HEK293 (cell line): ENCODE measurements around the gene MCF2L.
"Not testable (repeated sequence)": the region's sequence is repeated elsewhere in the genome, so short reads cannot be mapped to it uniquely, and the experiment has no call there.

ENCODE experiments used
- CTCF ChIA-PET: fragments of 350-600 bp; formaldehyde crosslinking; extraction: SDS; loops from one replicate; lab custom pipeline; 2021; ENCODE audit warnings: antibody characterized with exemption; lab: Yijun Ruan, JAX
- POLR2A ChIA-PET: fragments of 300-600 bp; formaldehyde crosslinking; extraction: SDS; loops from one replicate; lab custom pipeline; 2020; ENCODE audit warnings: antibody characterized with exemption, inconsistent platforms; lab: Yijun Ruan, JAX
- H3K27ac ChIP-seq: fragments of 200-500 bp; sonication (Bioruptor generic); 2 replicates; pipeline ENCODE4 v1.5.1; 2014; ENCODE audit warnings: low read depth, low read length, control low read depth, inconsistent platforms; ENCODE audit errors: extremely low read depth
- H3K36me3 ChIP-seq, 2 experiments: fragments of 200-500 bp in 1 of 2; sonication (Bioruptor generic) in 1 of 2; 1 replicate in 1 of 2; 2 replicates in 1 of 2; pipeline ENCODE4 v1.5.1; 2014 to 2017; ENCODE audit warnings: inconsistent platforms in 2 of 2, low read length in 2 of 2; ENCODE audit not compliant: control insufficient read depth in 2 of 2, insufficient read depth in 1 of 2
- H3K4me1 ChIP-seq: fragments of 200-500 bp; sonication (Bioruptor generic); 2 replicates; pipeline ENCODE4 v1.5.1; 2014; ENCODE audit warnings: mild to moderate bottlenecking, low read length, inconsistent platforms; ENCODE audit not compliant: control insufficient read depth, insufficient read depth
- H3K4me3 ChIP-seq: 2 replicates; pipeline ENCODE4 v1.5.1; 2011; ENCODE audit warnings: low read depth, mild to moderate bottlenecking, control low read depth, low read length, moderate library complexity
- H3K9me3 ChIP-seq: fragments of 200-500 bp; sonication (Bioruptor generic); 2 replicates; pipeline ENCODE4 v1.5.1; 2014; ENCODE audit warnings: low read depth, low read length, inconsistent platforms; ENCODE audit not compliant: control insufficient read depth, insufficient read depth
- GLIS1 ChIP-seq: fragments of 450-650 bp; formaldehyde crosslinking; IDR thresholded peaks from 2 replicates; pipeline ENCODE4 v1.5.1; 2016; ENCODE audit warnings: missing biosample characterization, missing genetic modification characterization
- OVOL3 ChIP-seq: fragments of 450-650 bp; formaldehyde crosslinking; IDR thresholded peaks from 2 replicates; pipeline ENCODE4 v1.5.1; 2016; ENCODE audit warnings: missing biosample characterization, missing genetic modification characterization
- PRDM1 ChIP-seq: fragments of 450-650 bp; formaldehyde crosslinking; IDR thresholded peaks from 2 replicates; pipeline ENCODE4; 2016; ENCODE audit warnings: missing biosample characterization, missing genetic modification characterization
- ZNF112 ChIP-seq: fragments of 450-650 bp; formaldehyde crosslinking; IDR thresholded peaks from 2 replicates; pipeline ENCODE4 v1.5.0; 2017; ENCODE audit warnings: missing biosample characterization, missing genetic modification characterization
- ZNF16 ChIP-seq: fragments of 450-650 bp; formaldehyde crosslinking; IDR thresholded peaks from 2 replicates; pipeline ENCODE4 v1.5.1; 2016; ENCODE audit warnings: low read depth, missing biosample characterization, missing genetic modification characterization
- ZNF174 ChIP-seq: fragments of 450-650 bp; formaldehyde crosslinking; IDR thresholded peaks from 2 replicates; pipeline ENCODE4 v1.5.0; 2017; ENCODE audit warnings: missing biosample characterization, mild to moderate bottlenecking, missing genetic modification characterization
- ZNF2 ChIP-seq: fragments of 450-650 bp; formaldehyde crosslinking; IDR thresholded peaks from 2 replicates; pipeline ENCODE4 v1.5.1; 2016; ENCODE audit warnings: missing biosample characterization, missing genetic modification characterization
- ZNF239 ChIP-seq: fragments of 450-650 bp; formaldehyde crosslinking; IDR thresholded peaks from 2 replicates; pipeline ENCODE4 v1.5.1; 2016; ENCODE audit warnings: missing biosample characterization, missing genetic modification characterization
- ZNF266 ChIP-seq: fragments of 450-650 bp; formaldehyde crosslinking; IDR thresholded peaks from 2 replicates; pipeline ENCODE4 v1.5.1; 2016; ENCODE audit warnings: missing biosample characterization, missing genetic modification characterization, low read depth
- ZNF311 ChIP-seq: fragments of 450-650 bp; formaldehyde crosslinking; IDR thresholded peaks from 2 replicates; pipeline ENCODE4 v1.5.1; 2017; ENCODE audit warnings: missing biosample characterization, missing genetic modification characterization, borderline replicate concordance
- ZNF555 ChIP-seq: fragments of 450-650 bp; formaldehyde crosslinking; conservative IDR thresholded peaks from 2 replicates; pipeline ENCODE4 v1.5.1; 2017; ENCODE audit warnings: missing biosample characterization, mild to moderate bottlenecking, missing genetic modification characterization, inconsistent platforms
- ZNF610 ChIP-seq: fragments of 450-650 bp; formaldehyde crosslinking; IDR thresholded peaks from 2 replicates; pipeline ENCODE4 v1.5.1; 2016; ENCODE audit warnings: missing biosample characterization, missing genetic modification characterization, borderline replicate concordance
- ZNF670 ChIP-seq: fragments of 450-650 bp; formaldehyde crosslinking; IDR thresholded peaks from 2 replicates; pipeline ENCODE4 v1.5.1; 2016; ENCODE audit warnings: missing biosample characterization, missing genetic modification characterization, low read depth
- TF ChIP-seq, protein P1 (sequence below): fragments of 450-650 bp; formaldehyde crosslinking; IDR thresholded peaks from 2 replicates; pipeline ENCODE4 v1.5.1; 2016; ENCODE audit warnings: missing biosample characterization, missing genetic modification characterization, low read depth
- TF ChIP-seq, protein P2 (sequence below): fragments of 450-650 bp; formaldehyde crosslinking; IDR thresholded peaks from 2 replicates; pipeline ENCODE4 v1.5.1; 2016; ENCODE audit warnings: missing biosample characterization, missing genetic modification characterization, low read depth
- TF ChIP-seq, protein P3 (sequence below): fragments of 450-650 bp; formaldehyde crosslinking; IDR thresholded peaks from 2 replicates; pipeline ENCODE4 v1.5.1; 2016; ENCODE audit warnings: missing biosample characterization, missing genetic modification characterization
- TF ChIP-seq, protein P4 (sequence below): fragments of 450-650 bp; formaldehyde crosslinking; IDR thresholded peaks from 2 replicates; pipeline ENCODE4 v1.5.1; 2016; ENCODE audit warnings: missing biosample characterization, missing genetic modification characterization

The MCF2L gene

DNA sequence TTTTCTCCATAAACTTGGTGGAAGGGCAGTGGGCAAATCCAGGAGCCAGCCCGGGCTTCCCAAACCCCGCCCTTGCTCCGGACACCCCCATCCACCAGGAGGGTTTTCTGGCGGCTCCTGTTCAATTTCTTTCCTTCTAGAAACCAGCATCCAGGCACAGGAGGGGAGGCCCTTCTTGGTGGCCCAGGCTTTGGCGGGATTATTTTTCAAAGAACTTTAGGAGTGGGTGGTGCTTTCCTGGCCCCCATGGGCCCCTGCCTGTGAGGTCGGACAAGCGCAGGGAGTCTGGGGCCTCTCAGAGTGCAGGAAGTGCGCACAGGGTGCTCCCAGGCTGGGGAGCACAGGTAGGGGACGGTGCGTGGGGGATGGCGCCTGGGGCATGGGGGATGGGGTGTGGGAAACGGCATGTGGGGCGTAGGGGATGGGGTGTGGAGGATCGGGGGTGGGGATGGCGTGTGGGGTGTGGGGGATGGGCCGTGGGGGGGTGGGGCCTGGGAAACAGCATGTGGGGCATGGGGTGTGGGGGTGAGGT is 137.0 kb downstream of the MCF2L start (continued):
- TF ChIP-seq ZNF16 (tag by site-specific recombination) (no peak), ZNF2 (no peak), PRDM1 (tag by site-specific recombination) (no peak), ZNF239 (tag by site-specific recombination) (no peak), ZNF112 (tag by site-specific recombination) (no peak)
- TF ChIP-seq, protein P1, sequence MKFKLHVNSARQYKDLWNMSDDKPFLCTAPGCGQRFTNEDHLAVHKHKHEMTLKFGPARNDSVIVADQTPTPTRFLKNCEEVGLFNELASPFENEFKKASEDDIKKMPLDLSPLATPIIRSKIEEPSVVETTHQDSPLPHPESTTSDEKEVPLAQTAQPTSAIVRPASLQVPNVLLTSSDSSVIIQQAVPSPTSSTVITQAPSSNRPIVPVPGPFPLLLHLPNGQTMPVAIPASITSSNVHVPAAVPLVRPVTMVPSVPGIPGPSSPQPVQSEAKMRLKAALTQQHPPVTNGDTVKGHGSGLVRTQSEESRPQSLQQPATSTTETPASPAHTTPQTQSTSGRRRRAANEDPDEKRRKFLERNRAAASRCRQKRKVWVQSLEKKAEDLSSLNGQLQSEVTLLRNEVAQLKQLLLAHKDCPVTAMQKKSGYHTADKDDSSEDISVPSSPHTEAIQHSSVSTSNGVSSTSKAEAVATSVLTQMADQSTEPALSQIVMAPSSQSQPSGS: no peak
- TF ChIP-seq, protein P2, sequence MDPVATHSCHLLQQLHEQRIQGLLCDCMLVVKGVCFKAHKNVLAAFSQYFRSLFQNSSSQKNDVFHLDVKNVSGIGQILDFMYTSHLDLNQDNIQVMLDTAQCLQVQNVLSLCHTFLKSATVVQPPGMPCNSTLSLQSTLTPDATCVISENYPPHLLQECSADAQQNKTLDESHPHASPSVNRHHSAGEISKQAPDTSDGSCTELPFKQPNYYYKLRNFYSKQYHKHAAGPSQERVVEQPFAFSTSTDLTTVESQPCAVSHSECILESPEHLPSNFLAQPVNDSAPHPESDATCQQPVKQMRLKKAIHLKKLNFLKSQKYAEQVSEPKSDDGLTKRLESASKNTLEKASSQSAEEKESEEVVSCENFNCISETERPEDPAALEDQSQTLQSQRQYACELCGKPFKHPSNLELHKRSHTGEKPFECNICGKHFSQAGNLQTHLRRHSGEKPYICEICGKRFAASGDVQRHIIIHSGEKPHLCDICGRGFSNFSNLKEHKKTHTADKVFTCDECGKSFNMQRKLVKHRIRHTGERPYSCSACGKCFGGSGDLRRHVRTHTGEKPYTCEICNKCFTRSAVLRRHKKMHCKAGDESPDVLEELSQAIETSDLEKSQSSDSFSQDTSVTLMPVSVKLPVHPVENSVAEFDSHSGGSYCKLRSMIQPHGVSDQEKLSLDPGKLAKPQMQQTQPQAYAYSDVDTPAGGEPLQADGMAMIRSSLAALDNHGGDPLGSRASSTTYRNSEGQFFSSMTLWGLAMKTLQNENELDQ (tag by site-specific recombination): no peak

DNA sequence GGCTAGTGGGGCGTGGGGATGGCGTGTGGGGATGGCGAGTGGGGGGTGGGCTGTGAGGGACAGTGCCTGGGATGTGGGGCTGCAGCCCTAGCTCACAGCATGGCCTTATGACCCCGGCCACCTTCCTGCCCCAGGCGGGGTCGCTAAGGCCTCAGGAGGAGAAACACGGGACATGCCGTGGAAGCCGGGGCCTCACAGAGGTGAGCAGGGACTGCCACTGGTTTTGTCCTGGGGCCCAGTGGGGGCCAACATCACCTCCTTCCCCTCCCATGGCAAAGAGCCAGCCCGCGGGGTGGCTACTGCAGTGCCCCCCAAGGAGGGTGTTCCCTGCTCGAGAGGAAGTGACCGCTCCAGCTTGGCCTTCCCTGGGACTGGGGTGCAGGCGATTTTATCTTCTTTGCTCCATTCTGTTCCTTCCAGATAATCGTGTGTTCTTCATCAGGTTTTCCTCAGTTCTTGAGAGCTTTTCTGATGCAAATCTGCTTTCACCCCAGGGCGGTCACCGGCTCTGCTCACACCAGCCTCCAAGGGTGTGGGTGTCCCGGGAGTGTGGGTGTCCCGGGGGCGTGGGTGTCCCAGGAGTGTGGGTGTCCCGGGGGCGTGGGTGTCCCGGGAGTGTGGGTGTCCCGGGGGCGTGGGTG is 137.8 kb downstream of the MCF2L start:
- no peaks in the 10 kb centered on the region for H3K9me3 ChIP-seq
- H3K27ac ChIP-seq: no peak overlapping the region
- CTCF ChIA-PET: no interaction called here
- H3K4me1 ChIP-seq: no peaks in the 10 kb centered on the region
- POLR2A ChIA-PET: no interaction called here
- H3K4me3 ChIP-seq: no peak overlapping the region
- H3K36me3 ChIP-seq: no peaks in the 10 kb centered on the region
- TF ChIP-seq ZNF311 (no peak), GLIS1 (tag by site-specific recombination) (peak; percentile 27; the same call in 1 of the 2 replicates)

DNA sequence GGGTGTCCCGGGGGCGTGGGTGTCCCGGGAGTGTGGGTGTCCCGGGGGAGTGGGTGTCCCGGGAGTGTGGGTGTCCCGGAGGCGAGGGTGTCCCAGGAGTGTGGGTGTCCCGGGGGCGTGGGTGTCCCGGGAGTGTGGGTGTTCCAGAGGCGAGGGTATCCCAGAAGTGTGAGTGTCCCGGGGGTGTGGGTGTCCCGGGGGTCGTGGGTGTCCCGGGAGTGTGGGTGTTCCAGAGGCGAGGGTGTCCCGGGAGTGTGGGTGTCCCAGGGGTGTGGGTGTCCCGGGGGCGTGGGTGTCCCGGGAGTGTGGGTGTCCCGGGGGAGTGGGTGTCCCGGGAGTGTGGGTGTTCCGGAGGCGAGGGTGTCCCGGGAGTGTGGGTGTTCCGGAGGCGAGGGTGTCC is 139.5 kb downstream of the MCF2L start:
- not testable (repeated sequence) for H3K4me3 ChIP-seq

DNA sequence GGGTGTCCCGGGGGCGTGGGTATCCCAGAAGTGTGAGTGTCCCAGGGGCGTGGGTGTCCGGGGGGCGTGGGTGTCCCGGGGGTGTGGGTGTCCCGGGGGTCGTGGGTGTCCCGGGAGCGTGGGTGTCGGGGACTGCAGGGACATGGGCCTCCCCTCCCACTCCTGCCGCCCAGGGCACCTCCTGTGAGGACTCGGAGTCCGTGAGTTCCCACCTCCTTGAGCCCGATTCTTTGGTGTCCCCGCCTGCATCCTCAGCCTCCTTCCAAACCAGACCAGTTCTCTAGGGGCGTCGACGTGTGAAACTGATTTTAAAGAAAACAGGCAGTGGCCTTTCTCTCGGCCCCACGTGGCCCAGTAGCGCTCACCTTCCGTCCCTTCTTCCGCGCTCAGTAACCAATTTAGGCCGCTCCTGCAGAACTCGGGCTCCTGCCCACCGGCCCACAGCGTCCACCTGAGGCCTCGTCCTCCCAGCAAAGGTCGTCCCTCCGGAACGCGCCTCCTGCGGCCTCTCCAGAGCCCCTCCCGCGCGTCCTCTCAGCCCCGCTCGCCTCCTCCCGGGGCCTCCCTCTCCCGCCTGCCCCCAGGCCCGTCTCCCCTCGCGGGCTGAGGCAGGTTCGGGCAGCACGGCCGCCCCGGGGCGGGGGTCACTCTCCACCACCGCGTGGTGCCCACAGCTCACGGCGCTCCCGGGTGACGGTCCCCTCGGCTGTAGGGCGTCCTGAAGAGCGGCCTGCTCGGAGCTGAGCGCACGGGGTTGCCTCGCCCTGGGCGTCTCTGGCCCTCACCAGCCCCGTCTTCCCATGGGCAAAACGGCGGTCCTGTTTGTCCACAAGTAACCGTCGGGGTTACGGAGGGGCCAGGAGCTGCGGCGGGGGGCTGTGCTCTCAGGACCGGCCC is 140.4 kb downstream of the MCF2L start:
- ChIA-PET CTCF (no interaction called here), POLR2A (no interaction called here)
- TF ChIP-seq ZNF174 (tag by site-specific recombination): no peak
- no peak for TF ChIP-seq ZNF266
- no peak for TF ChIP-seq ZNF555 (tag by site-specific recombination)
- TF ChIP-seq, protein P3, sequence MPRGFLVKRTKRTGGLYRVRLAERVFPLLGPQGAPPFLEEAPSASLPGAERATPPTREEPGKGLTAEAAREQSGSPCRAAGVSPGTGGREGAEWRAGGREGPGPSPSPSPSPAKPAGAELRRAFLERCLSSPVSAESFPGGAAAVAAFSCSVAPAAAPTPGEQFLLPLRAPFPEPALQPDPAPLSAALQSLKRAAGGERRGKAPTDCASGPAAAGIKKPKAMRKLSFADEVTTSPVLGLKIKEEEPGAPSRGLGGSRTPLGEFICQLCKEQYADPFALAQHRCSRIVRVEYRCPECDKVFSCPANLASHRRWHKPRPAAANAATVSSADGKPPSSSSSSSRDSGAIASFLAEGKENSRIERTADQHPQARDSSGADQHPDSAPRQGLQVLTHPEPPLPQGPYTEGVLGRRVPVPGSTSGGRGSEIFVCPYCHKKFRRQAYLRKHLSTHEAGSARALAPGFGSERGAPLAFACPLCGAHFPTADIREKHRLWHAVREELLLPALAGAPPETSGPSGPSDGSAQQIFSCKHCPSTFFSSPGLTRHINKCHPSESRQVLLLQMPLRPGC: no peak
- TF ChIP-seq ZNF670 (tag by site-specific recombination): no peak
- no peak for TF ChIP-seq ZNF610 (tag by site-specific recombination)
- no peak for TF ChIP-seq ZNF239 (tag by site-specific recombination)
- no peak for TF ChIP-seq OVOL3 (tag by site-specific recombination)
- TF ChIP-seq, protein P4, sequence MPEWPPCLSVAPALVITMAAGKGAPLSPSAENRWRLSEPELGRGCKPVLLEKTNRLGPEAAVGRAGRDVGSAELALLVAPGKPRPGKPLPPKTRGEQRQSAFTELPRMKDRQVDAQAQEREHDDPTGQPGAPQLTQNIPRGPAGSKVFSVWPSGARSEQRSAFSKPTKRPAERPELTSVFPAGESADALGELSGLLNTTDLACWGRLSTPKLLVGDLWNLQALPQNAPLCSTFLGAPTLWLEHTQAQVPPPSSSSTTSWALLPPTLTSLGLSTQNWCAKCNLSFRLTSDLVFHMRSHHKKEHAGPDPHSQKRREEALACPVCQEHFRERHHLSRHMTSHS (tag by site-specific recombination): no peak
- Histone ChIP-seq H3K36me3 (no peaks in the 10 kb centered on the region), H3K9me3 (no peaks in the 10 kb centered on the region), H3K4me3 (no peak overlapping the region), H3K4me1 (no peaks in the 10 kb centered on the region), H3K27ac (no peak overlapping the region)

More for the DNA sequence above, 139.5 kb downstream of the MCF2L start:
- H3K9me3 ChIP-seq, H3K27ac ChIP-seq, H3K36me3 ChIP-seq, POLR2A ChIA-PET, CTCF ChIA-PET, H3K4me1 ChIP-seq: not testable (repeated sequence)
